Amygdala (tissue), 56 donors: ENCODE results near the gene ATL2.
"Not testable (repeated sequence)": the region's sequence is repeated elsewhere in the genome, so short reads cannot be mapped to it uniquely, and the experiment has no call there.

Experiments
- DNase-seq, 56 donors: peaks; one replicate each; lab custom pipeline; 2025; lab: John Stamatoyannopoulos, UW

Gene ATL2

GRCh38 chr2:38394041-38394440, 17.0 kb upstream of the ATL2 start:
- DNase-seq, result no peak

- DNase-seq, result no peak
These were observed 13.9 kb upstream of the ATL2 start for GRCh38 chr2:38390947-38391346.

- DNase-seq, result no peak
These were observed 10.8 kb upstream of the ATL2 start for GRCh38 chr2:38387887-38388286.

GRCh38 chr2:38386821-38387220, 9.7 kb upstream of the ATL2 start:
- DNase-seq, result no peak

GRCh38 chr2:38386377-38386776, 9.3 kb upstream of the ATL2 start:
- DNase-seq, result no peak

- no peak for DNase-seq
These were observed 7.3 kb upstream of the ATL2 start for GRCh38 chr2:38384338-38384737.

- not testable (repeated sequence) for DNase-seq
These were observed 6.7 kb upstream of the ATL2 start for GRCh38 chr2:38383741-38384140.

- no peak for DNase-seq
These were observed 4.5 kb upstream of the ATL2 start for GRCh38 chr2:38381381-38382143.

- no peak for DNase-seq
These were observed 3.5 kb upstream of the ATL2 start for GRCh38 chr2:38380397-38381130.

- DNase-seq, result peak in 49 of 56 donors; percentile 3 to 74 (median 46)
These were observed 575 bp downstream of the ATL2 start for GRCh38 chr2:38376346-38377049.

- peak in 3 of 56 donors; percentile 13 to 54 (median 13) for DNase-seq
These were observed 1.3 kb downstream of the ATL2 start for GRCh38 chr2:38375696-38376345.

GRCh38 chr2:38374984-38375383, 2.1 kb downstream of the ATL2 start:
- no peak for DNase-seq

- DNase-seq, result no peak
These were observed 5.8 kb downstream of the ATL2 start for GRCh38 chr2:38371235-38371634.

GRCh38 chr2:38370664-38371063, 6.4 kb downstream of the ATL2 start:
- DNase-seq, result no peak

- DNase-seq, result no peak
These were observed 14.8 kb downstream of the ATL2 start for GRCh38 chr2:38362232-38362631.

- DNase-seq, result no peak
These were observed 16.9 kb downstream of the ATL2 start for GRCh38 chr2:38360177-38360576.

GRCh38 chr2:38353402-38353801, 23.7 kb downstream of the ATL2 start:
- no peak for DNase-seq

GRCh38 chr2:38352336-38352735, 24.7 kb downstream of the ATL2 start:
- DNase-seq, result no peak

GRCh38 chr2:38345323-38346038, 31.6 kb downstream of the ATL2 start:
- DNase-seq, result no peak

- no peak for DNase-seq
These were observed 32.3 kb downstream of the ATL2 start for GRCh38 chr2:38344813-38345212.
